Transverse colon (tissue), 4 donors: ENCODE results near the gene SAP30BP.

Experiments
- POLR2AphosphoS5 ChIP-seq, 3 donors: sonication (generic); formaldehyde crosslinking; IDR thresholded peaks; one replicate each; pipeline ENCODE4 v1.6.1; 2016; ENCODE audit warnings: antibody characterized with exemption in 3 of 3
- TF ChIP-seq, protein P1 (sequence below), 5 experiments: fragments of 200-600 bp in 3 of 5; fragments of 450-650 bp in 2 of 5; sonication (generic) in 3 of 5; IDR thresholded peaks; 1 replicate in 2 of 5; 2 replicates in 3 of 5; pipeline ENCODE4 v1.5.1; 2016 to 2017; ENCODE audit warnings: antibody characterized with exemption in 5 of 5, inconsistent platforms in 3 of 5, mild to moderate bottlenecking in 2 of 5, moderate library complexity in 1 of 5

DNA sequence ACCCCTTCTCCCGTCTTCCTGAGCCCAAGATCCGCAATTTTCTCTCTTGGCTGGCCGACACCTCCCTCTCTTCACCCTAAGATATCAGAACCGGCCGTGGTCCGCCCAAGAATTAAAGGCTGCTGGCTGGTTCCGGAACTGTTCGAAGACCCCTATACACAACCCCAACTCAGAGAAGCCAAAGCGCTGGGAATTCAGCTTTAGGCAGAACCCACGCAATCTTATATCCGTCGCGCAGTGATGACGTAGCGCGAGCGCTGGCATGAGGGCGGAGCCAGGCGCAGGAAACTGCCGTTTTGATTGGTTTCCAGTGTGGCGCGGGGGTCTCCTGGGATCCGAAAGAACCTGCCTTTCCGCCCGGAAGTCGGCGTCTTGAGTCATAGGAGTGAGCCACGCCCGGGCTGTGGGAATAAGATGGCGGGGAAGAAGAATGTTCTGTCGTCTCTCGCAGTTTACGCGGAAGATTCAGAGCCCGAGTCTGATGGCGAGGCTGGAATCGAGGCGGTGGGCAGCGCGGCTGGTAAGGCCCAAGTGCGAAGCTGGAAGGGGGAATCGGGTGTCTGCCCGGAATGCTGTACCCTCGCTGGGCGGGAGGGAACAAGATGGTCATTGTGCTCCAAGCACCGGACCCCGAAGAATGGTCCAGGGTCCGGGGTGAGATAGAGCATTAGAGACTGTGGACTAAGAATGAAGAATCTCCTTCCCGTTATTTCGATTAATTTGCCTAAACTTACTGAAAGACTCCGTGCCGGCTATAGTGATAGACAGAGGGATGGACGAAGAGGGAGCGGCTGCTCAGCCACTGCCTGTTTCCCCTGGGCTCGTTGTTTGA, at the start of gene SAP30BP, which contains the start of gene RECQL5:
- TF ChIP-seq, protein P1, sequence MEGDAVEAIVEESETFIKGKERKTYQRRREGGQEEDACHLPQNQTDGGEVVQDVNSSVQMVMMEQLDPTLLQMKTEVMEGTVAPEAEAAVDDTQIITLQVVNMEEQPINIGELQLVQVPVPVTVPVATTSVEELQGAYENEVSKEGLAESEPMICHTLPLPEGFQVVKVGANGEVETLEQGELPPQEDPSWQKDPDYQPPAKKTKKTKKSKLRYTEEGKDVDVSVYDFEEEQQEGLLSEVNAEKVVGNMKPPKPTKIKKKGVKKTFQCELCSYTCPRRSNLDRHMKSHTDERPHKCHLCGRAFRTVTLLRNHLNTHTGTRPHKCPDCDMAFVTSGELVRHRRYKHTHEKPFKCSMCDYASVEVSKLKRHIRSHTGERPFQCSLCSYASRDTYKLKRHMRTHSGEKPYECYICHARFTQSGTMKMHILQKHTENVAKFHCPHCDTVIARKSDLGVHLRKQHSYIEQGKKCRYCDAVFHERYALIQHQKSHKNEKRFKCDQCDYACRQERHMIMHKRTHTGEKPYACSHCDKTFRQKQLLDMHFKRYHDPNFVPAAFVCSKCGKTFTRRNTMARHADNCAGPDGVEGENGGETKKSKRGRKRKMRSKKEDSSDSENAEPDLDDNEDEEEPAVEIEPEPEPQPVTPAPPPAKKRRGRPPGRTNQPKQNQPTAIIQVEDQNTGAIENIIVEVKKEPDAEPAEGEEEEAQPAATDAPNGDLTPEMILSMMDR (IDR thresholded peaks at IDR 0.05), result no peak
- peak; percentile 87 to 94 (median 92) for TF ChIP-seq POLR2AphosphoS5 (IDR thresholded peaks at IDR 0.05)
